HEK293 (cell line): ENCODE data around the gene GTF3C5.

Experiments
- CTCF ChIA-PET: fragments of 350-600 bp; formaldehyde crosslinking; extraction: SDS; loops from one replicate; lab custom pipeline; 2021; ENCODE audit warnings: antibody characterized with exemption; lab: Yijun Ruan, JAX
- POLR2A ChIA-PET: fragments of 300-600 bp; formaldehyde crosslinking; extraction: SDS; loops from one replicate; lab custom pipeline; 2020; ENCODE audit warnings: antibody characterized with exemption, inconsistent platforms; lab: Yijun Ruan, JAX
- H3K27ac ChIP-seq: fragments of 200-500 bp; sonication (Bioruptor generic); 2 replicates; pipeline ENCODE4 v1.5.1; 2014; ENCODE audit warnings: low read depth, low read length, control low read depth, inconsistent platforms; ENCODE audit errors: extremely low read depth
- H3K36me3 ChIP-seq, 2 experiments: fragments of 200-500 bp in 1 of 2; sonication (Bioruptor generic) in 1 of 2; 1 replicate in 1 of 2; 2 replicates in 1 of 2; pipeline ENCODE4 v1.5.1; 2014 to 2017; ENCODE audit warnings: inconsistent platforms in 2 of 2, low read length in 2 of 2; ENCODE audit not compliant: control insufficient read depth in 2 of 2, insufficient read depth in 1 of 2
- H3K4me1 ChIP-seq: fragments of 200-500 bp; sonication (Bioruptor generic); 2 replicates; pipeline ENCODE4 v1.5.1; 2014; ENCODE audit warnings: mild to moderate bottlenecking, low read length, inconsistent platforms; ENCODE audit not compliant: control insufficient read depth, insufficient read depth
- H3K4me3 ChIP-seq: 2 replicates; pipeline ENCODE4 v1.5.1; 2011; ENCODE audit warnings: low read depth, mild to moderate bottlenecking, control low read depth, low read length, moderate library complexity
- H3K9me3 ChIP-seq: fragments of 200-500 bp; sonication (Bioruptor generic); 2 replicates; pipeline ENCODE4 v1.5.1; 2014; ENCODE audit warnings: low read depth, low read length, inconsistent platforms; ENCODE audit not compliant: control insufficient read depth, insufficient read depth
- BCL11A ChIP-seq: fragments of 450-650 bp; formaldehyde crosslinking; IDR thresholded peaks from 2 replicates; pipeline ENCODE4 v1.5.1; 2016; ENCODE audit warnings: low read depth, missing biosample characterization, missing genetic modification characterization
- GLI2 ChIP-seq: fragments of 450-650 bp; formaldehyde crosslinking; IDR thresholded peaks from 2 replicates; pipeline ENCODE4; 2017; ENCODE audit warnings: missing biosample characterization, missing genetic modification characterization, low read depth, borderline replicate concordance
- MYNN ChIP-seq: fragments of 450-650 bp; formaldehyde crosslinking; IDR thresholded peaks from 2 replicates; pipeline ENCODE4 v1.5.1; 2016; ENCODE audit warnings: missing biosample characterization, missing genetic modification characterization, borderline replicate concordance
- TRIM28 ChIP-seq: IDR thresholded peaks from 2 replicates; pipeline ENCODE4 v1.6.1; 2011; ENCODE audit warnings: low read length, control low read depth, borderline replicate concordance
- YY1 ChIP-seq: fragments of 450-650 bp; formaldehyde crosslinking; IDR thresholded peaks from 2 replicates; pipeline ENCODE4 v1.5.1; 2018; ENCODE audit warnings: missing biosample characterization, missing genetic modification characterization
- YY2 ChIP-seq: fragments of 450-650 bp; formaldehyde crosslinking; IDR thresholded peaks from 2 replicates; pipeline ENCODE4 v1.5.1; 2016; ENCODE audit warnings: missing biosample characterization, missing genetic modification characterization
- ZBTB20 ChIP-seq: fragments of 450-650 bp; formaldehyde crosslinking; IDR thresholded peaks from 2 replicates; pipeline ENCODE4 v1.5.1; 2016; ENCODE audit warnings: missing biosample characterization, missing genetic modification characterization
- ZFP69B ChIP-seq: fragments of 450-650 bp; formaldehyde crosslinking; IDR thresholded peaks from 2 replicates; pipeline ENCODE4 v1.5.1; 2016; ENCODE audit warnings: missing biosample characterization, missing genetic modification characterization
- ZNF23 ChIP-seq: fragments of 450-650 bp; formaldehyde crosslinking; IDR thresholded peaks from 2 replicates; pipeline ENCODE4 v1.5.1; 2016; ENCODE audit warnings: missing biosample characterization, missing genetic modification characterization, borderline replicate concordance
- ZNF239 ChIP-seq: fragments of 450-650 bp; formaldehyde crosslinking; IDR thresholded peaks from 2 replicates; pipeline ENCODE4 v1.5.1; 2016; ENCODE audit warnings: missing biosample characterization, missing genetic modification characterization
- ZNF292 ChIP-seq: fragments of 450-650 bp; formaldehyde crosslinking; IDR thresholded peaks from 2 replicates; pipeline ENCODE4 v1.5.1; 2016; ENCODE audit warnings: low read depth, missing biosample characterization, missing genetic modification characterization, borderline replicate concordance
- ZNF324 ChIP-seq: fragments of 450-650 bp; formaldehyde crosslinking; IDR thresholded peaks from 2 replicates; pipeline ENCODE4 v1.5.1; 2016; ENCODE audit warnings: missing biosample characterization, missing genetic modification characterization
- ZNF354C ChIP-seq: fragments of 450-650 bp; formaldehyde crosslinking; IDR thresholded peaks from 2 replicates; pipeline ENCODE4 v1.5.1; 2016; ENCODE audit warnings: missing biosample characterization, missing genetic modification characterization, low read depth, borderline replicate concordance
- ZNF37A ChIP-seq: fragments of 450-650 bp; IDR thresholded peaks from 2 replicates; pipeline ENCODE4 v1.5.1; 2018; ENCODE audit warnings: missing biosample characterization, missing genetic modification characterization
- ZNF555 ChIP-seq: fragments of 450-650 bp; formaldehyde crosslinking; conservative IDR thresholded peaks from 2 replicates; pipeline ENCODE4 v1.5.1; 2017; ENCODE audit warnings: missing biosample characterization, mild to moderate bottlenecking, missing genetic modification characterization, inconsistent platforms
- ZNF558 ChIP-seq: fragments of 450-650 bp; formaldehyde crosslinking; IDR thresholded peaks from 2 replicates; pipeline ENCODE4 v1.5.1; 2016; ENCODE audit warnings: missing biosample characterization, missing genetic modification characterization
- ZNF830 ChIP-seq: fragments of 450-650 bp; IDR thresholded peaks from 2 replicates; pipeline ENCODE4 v1.5.0; 2018; ENCODE audit warnings: missing biosample characterization, missing genetic modification characterization, low read depth, mild to moderate bottlenecking, moderate library complexity
- TF ChIP-seq, protein P1 (sequence below): fragments of 450-650 bp; formaldehyde crosslinking; IDR thresholded peaks from 2 replicates; pipeline ENCODE4 v1.5.1; 2016; ENCODE audit warnings: missing biosample characterization, missing genetic modification characterization
- TF ChIP-seq, protein P2 (sequence below): fragments of 450-650 bp; formaldehyde crosslinking; IDR thresholded peaks from 2 replicates; pipeline ENCODE4 v1.5.1; 2016; ENCODE audit warnings: missing biosample characterization, missing genetic modification characterization
- TF ChIP-seq, protein P3 (sequence below): fragments of 450-650 bp; formaldehyde crosslinking; IDR thresholded peaks from 2 replicates; pipeline ENCODE4 v1.5.1; 2016; ENCODE audit warnings: missing biosample characterization, missing genetic modification characterization
- TF ChIP-seq, protein P4 (sequence below): fragments of 450-650 bp; formaldehyde crosslinking; IDR thresholded peaks from 2 replicates; pipeline ENCODE4 v1.5.1; 2017; ENCODE audit warnings: missing biosample characterization, missing genetic modification characterization
- TF ChIP-seq, protein P5 (sequence below): fragments of 450-650 bp; formaldehyde crosslinking; IDR thresholded peaks from 2 replicates; pipeline ENCODE4 v1.5.1; 2017; ENCODE audit warnings: missing biosample characterization, missing genetic modification characterization
- TF ChIP-seq, protein P6 (sequence below): fragments of 450-650 bp; formaldehyde crosslinking; IDR thresholded peaks from 2 replicates; pipeline ENCODE4 v1.5.1; 2016; ENCODE audit warnings: missing biosample characterization, missing genetic modification characterization

Gene GTF3C5

DNA sequence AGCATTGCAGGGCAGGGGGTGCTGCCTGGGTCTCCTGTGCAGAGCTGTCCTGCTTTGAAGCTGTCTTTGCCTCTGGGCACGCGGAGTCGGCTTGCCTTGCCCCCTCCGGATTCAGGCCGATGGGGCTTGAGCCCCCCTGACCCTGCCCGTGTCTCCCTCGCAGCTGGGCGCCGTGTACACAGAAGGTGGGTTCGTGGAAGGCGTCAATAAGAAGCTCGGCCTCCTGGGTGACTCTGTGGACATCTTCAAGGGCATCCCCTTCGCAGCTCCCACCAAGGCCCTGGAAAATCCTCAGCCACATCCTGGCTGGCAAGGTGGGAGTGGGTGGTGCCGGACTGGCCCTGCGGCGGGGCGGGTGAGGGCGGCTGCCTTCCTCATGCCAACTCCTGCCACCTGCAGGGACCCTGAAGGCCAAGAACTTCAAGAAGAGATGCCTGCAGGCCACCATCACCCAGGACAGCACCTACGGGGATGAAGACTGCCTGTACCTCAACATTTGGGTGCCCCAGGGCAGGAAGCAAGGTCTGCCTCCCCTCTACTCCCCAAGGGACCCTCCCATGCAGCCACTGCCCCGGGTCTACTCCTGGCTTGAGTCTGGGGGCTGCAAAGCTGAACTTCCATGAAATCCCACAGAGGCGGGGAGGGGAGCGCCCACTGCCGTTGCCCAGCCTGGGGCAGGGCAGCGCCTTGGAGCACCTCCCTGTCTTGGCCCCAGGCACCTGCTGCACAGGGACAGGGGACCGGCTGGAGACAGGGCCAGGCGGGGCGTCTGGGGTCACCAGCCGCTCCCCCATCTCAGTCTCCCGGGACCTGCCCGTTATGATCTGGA, 33.7 kb downstream of the GTF3C5 start (continued):
- TF ChIP-seq ZNF37A = no peak
- TF ChIP-seq, protein P1, sequence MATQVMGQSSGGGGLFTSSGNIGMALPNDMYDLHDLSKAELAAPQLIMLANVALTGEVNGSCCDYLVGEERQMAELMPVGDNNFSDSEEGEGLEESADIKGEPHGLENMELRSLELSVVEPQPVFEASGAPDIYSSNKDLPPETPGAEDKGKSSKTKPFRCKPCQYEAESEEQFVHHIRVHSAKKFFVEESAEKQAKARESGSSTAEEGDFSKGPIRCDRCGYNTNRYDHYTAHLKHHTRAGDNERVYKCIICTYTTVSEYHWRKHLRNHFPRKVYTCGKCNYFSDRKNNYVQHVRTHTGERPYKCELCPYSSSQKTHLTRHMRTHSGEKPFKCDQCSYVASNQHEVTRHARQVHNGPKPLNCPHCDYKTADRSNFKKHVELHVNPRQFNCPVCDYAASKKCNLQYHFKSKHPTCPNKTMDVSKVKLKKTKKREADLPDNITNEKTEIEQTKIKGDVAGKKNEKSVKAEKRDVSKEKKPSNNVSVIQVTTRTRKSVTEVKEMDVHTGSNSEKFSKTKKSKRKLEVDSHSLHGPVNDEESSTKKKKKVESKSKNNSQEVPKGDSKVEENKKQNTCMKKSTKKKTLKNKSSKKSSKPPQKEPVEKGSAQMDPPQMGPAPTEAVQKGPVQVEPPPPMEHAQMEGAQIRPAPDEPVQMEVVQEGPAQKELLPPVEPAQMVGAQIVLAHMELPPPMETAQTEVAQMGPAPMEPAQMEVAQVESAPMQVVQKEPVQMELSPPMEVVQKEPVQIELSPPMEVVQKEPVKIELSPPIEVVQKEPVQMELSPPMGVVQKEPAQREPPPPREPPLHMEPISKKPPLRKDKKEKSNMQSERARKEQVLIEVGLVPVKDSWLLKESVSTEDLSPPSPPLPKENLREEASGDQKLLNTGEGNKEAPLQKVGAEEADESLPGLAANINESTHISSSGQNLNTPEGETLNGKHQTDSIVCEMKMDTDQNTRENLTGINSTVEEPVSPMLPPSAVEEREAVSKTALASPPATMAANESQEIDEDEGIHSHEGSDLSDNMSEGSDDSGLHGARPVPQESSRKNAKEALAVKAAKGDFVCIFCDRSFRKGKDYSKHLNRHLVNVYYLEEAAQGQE = no peak
- no peak for TF ChIP-seq ZFP69B (tag by site-specific recombination)
- no peak for TF ChIP-seq ZNF555

DNA sequence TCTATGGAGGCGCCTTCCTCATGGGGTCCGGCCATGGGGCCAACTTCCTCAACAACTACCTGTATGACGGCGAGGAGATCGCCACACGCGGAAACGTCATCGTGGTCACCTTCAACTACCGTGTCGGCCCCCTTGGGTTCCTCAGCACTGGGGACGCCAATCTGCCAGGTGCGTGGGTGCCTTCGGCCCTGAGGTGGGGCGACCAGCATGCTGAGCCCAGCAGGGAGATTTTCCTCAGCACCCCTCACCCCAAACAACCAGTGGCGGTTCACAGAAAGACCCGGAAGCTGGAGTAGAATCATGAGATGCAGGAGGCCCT, 34.2 kb downstream of the GTF3C5 start:
- Histone ChIP-seq H3K36me3 (peaks cover 0 to 4% of the 10 kb centered on the region in 2 experiments; a peak in 1 of 3 replicates), H3K4me3 (no peak overlapping the region), H3K9me3 (no peaks in the 10 kb centered on the region)
- POLR2A ChIA-PET = no interaction called here
- TF ChIP-seq ZNF37A (no peak), YY1 (tag by site-specific recombination) (no peak), ZNF354C (tag by site-specific recombination) (no peak), TRIM28 (no peak), MYNN (tag by site-specific recombination) (no peak), ZBTB20 (tag by site-specific recombination) (no peak), ZNF830 (tag by site-specific recombination) (no peak), BCL11A (tag by site-specific recombination) (no peak), ZNF23 (tag by site-specific recombination) (no peak), ZNF324 (tag by site-specific recombination) (no peak), YY2 (tag by site-specific recombination) (no peak), ZNF292 (no peak), GLI2 (tag by site-specific recombination) (no peak), ZNF239 (no peak), ZNF558 (tag by site-specific recombination) (no peak)
- TF ChIP-seq, protein P2, sequence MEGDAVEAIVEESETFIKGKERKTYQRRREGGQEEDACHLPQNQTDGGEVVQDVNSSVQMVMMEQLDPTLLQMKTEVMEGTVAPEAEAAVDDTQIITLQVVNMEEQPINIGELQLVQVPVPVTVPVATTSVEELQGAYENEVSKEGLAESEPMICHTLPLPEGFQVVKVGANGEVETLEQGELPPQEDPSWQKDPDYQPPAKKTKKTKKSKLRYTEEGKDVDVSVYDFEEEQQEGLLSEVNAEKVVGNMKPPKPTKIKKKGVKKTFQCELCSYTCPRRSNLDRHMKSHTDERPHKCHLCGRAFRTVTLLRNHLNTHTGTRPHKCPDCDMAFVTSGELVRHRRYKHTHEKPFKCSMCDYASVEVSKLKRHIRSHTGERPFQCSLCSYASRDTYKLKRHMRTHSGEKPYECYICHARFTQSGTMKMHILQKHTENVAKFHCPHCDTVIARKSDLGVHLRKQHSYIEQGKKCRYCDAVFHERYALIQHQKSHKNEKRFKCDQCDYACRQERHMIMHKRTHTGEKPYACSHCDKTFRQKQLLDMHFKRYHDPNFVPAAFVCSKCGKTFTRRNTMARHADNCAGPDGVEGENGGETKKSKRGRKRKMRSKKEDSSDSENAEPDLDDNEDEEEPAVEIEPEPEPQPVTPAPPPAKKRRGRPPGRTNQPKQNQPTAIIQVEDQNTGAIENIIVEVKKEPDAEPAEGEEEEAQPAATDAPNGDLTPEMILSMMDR (tag by site-specific recombination) = no peak
- TF ChIP-seq, protein P3, sequence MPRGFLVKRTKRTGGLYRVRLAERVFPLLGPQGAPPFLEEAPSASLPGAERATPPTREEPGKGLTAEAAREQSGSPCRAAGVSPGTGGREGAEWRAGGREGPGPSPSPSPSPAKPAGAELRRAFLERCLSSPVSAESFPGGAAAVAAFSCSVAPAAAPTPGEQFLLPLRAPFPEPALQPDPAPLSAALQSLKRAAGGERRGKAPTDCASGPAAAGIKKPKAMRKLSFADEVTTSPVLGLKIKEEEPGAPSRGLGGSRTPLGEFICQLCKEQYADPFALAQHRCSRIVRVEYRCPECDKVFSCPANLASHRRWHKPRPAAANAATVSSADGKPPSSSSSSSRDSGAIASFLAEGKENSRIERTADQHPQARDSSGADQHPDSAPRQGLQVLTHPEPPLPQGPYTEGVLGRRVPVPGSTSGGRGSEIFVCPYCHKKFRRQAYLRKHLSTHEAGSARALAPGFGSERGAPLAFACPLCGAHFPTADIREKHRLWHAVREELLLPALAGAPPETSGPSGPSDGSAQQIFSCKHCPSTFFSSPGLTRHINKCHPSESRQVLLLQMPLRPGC = no peak
- TF ChIP-seq, protein P4, sequence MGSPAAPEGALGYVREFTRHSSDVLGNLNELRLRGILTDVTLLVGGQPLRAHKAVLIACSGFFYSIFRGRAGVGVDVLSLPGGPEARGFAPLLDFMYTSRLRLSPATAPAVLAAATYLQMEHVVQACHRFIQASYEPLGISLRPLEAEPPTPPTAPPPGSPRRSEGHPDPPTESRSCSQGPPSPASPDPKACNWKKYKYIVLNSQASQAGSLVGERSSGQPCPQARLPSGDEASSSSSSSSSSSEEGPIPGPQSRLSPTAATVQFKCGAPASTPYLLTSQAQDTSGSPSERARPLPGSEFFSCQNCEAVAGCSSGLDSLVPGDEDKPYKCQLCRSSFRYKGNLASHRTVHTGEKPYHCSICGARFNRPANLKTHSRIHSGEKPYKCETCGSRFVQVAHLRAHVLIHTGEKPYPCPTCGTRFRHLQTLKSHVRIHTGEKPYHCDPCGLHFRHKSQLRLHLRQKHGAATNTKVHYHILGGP (tag by site-specific recombination) = no peak
- TF ChIP-seq, protein P5, sequence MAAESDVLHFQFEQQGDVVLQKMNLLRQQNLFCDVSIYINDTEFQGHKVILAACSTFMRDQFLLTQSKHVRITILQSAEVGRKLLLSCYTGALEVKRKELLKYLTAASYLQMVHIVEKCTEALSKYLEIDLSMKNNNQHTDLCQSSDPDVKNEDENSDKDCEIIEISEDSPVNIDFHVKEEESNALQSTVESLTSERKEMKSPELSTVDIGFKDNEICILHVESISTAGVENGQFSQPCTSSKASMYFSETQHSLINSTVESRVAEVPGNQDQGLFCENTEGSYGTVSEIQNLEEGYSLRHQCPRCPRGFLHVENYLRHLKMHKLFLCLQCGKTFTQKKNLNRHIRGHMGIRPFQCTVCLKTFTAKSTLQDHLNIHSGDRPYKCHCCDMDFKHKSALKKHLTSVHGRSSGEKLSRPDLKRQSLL (tag by site-specific recombination) = no peak
- TF ChIP-seq, protein P6, sequence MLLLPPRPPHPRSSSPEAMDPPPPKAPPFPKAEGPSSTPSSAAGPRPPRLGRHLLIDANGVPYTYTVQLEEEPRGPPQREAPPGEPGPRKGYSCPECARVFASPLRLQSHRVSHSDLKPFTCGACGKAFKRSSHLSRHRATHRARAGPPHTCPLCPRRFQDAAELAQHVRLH = no peak
- TF ChIP-seq, all 188 proteins: peak for 0
- Histone ChIP-seq H3K27ac (no peak overlapping the region), H3K4me1 (peaks cover 2% of the 10 kb centered on the region; the same call in 1 of the 2 replicates)
- CTCF ChIA-PET = interaction anchor here (1.2 kb wide), 1 partner anchor 78 kb away, joined by 3 read pairs; no protein-coding TSS in a partner anchor
